LNCAP (cell line): ENCODE measurements around the gene TLR6.

Source experiments
- CTCF ChIP-seq: fragments of 450-650 bp; IDR thresholded peaks from 2 replicates; pipeline ENCODE4 v1.5.1; 2017; ENCODE audit warnings: mild to moderate bottlenecking

The TLR6 gene

GRCh38 chr4:38856524-38857337 is at the start of gene TLR6:
TSS of gene TLR6 (minus strand) at chr4:38856817. CDS start at chr4:38829473, 27,344 bp downstream.
- TF ChIP-seq CTCF: peak; percentile 83

- TF ChIP-seq CTCF: no peak
Observed at GRCh38 chr4:38905652-38906385, 49.2 kb upstream of the TLR6 start.

- no peak for TF ChIP-seq CTCF
Observed at GRCh38 chr4:38904682-38905081, 48.1 kb upstream of the TLR6 start.

GRCh38 chr4:38904090-38904666 is 47.6 kb upstream of the TLR6 start:
- TF ChIP-seq CTCF: no peak

GRCh38 chr4:38902695-38903094 is 46.1 kb upstream of the TLR6 start:
- peak; percentile 46 for TF ChIP-seq CTCF

GRCh38 chr4:38902221-38902620 is 45.6 kb upstream of the TLR6 start:
- no peak for TF ChIP-seq CTCF

GRCh38 chr4:38898245-38898644 is 41.6 kb upstream of the TLR6 start:
- TF ChIP-seq CTCF: no peak
